Naive B cell (primary cell): Measurements from ENCODE around the gene PYGL. TPM values are rescaled to one million over a fixed set of nuclear protein-coding genes. Genes with fewer than 3 reads are reported as not detected.

Experiments
- ATAC-seq, 2 donors: fragments of 150-1000 bp; cut with Tn5 transposase; 2 replicates each; pipeline ENCODE4 v1.10.0; 2021; ENCODE audit warnings: low read depth in 2 of 2, mild to moderate bottlenecking in 2 of 2, moderate library complexity in 2 of 2
- DNase-seq: peaks from one replicate; pipeline ENCODE4 v3.0.0; 2022
- H3K27ac Mint-ChIP-seq, 6 donors: one replicate each; pipeline ENCODE4 v1.8.0; 2020 to 2022; ENCODE audit warnings: mild to moderate bottlenecking in 6 of 6, mixed read lengths in 6 of 6, moderate library complexity in 5 of 6, inconsistent platforms in 2 of 6
- H3K27me3 Mint-ChIP-seq, 3 donors: one replicate each; pipeline ENCODE4 v1.8.0; 2021 to 2022; ENCODE audit warnings: mixed read lengths in 3 of 3, mild to moderate bottlenecking in 1 of 3
- H3K36me3 Mint-ChIP-seq, 2 donors: one replicate each; pipeline ENCODE4 v1.8.0; 2020 to 2022; ENCODE audit warnings: mixed read lengths in 2 of 2, inconsistent platforms in 1 of 2, mild to moderate bottlenecking in 1 of 2
- H3K4me1 Mint-ChIP-seq, 3 donors: one replicate each; pipeline ENCODE4 v1.8.0; 2020 to 2022; ENCODE audit warnings: mixed read lengths in 3 of 3, inconsistent platforms in 1 of 3, mild to moderate bottlenecking in 1 of 3, moderate library complexity in 1 of 3
- H3K4me3 Mint-ChIP-seq, 8 donors: one replicate each; pipeline ENCODE4 v1.8.0; 2020 to 2022; ENCODE audit warnings: mild to moderate bottlenecking in 8 of 8, mixed read lengths in 8 of 8, moderate library complexity in 8 of 8, inconsistent platforms in 2 of 8
- H3K9me3 Mint-ChIP-seq, 7 donors: one replicate each; pipeline ENCODE4 v1.8.0; 2020 to 2022; ENCODE audit warnings: mixed read lengths in 7 of 7, mild to moderate bottlenecking in 5 of 7, inconsistent platforms in 2 of 7, moderate library complexity in 1 of 7
- polyA plus RNA-seq, 6 donors: library from polyadenylated mRNA; unstranded; fragments of 300-500 nt; fragmentation: Illumina TruSeq; gene quantifications; one replicate each; pipeline ENCODE4 v1.2.3, GENCODE V29; 2021; ENCODE audit warnings: low read depth in 6 of 6

PYGL gene
- polyA plus RNA-seq = 1 to 10 TPM in 2 of 6 donors, under 1 TPM in 3, not detected in 1; 0.13 to 1.1 (median 0.36) TPM

DNA sequence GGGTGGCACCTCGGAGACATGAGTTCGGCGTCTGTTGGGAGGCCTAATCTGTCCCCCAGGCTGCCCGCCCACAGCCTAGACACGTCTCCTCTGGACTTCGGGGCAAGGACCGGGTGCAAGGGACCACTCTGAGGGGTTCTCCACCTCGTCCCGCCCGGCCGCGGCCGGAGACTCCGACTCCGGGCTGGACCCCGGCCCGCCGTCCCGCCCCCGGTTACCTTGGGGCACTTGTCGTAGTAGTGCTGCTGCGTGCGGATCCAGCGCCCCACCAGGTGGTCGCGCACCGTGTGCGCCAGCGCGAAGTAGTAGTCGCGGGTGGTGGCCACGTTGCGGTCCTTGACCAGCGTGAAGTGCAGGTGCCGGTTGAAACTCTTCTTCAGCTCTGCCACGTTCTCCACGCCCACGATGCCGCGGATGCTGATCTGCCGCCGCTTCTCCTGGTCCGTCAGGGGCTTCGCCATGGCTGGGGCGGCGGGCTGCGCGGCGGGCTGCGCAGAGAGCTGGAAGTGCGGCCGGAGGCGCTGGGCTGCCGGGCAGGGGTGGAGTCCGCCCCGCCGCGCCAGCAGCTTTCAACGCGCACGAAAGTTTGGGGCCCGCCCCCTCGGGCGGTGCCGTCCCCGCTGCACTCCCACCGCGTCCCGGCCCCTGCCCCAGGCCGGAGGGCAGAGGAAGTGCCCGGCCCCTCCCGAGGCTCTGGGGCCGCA, at the start of gene PYGL:
Gene PYGL (minus strand): TSS at position 541 of the 704 bp plus-strand sequence. CDS start 80 bp downstream, at position 461.
- Mint-ChIP-seq H3K36me3 (peaks cover 0 to 11% of the 10 kb centered on the region in 2 donors), H3K9me3 (peaks cover 0 to 5% (median 0%) of the 10 kb centered on the region in 7 donors), H3K4me1 (peaks cover 14 to 20% (median 17%) of the 10 kb centered on the region in 3 donors), H3K27ac (peak within 1 kb of the TSS in 5 of 6 donors; percentile 58 to 90 (median 75)), H3K4me3 (peak within 1 kb of the TSS; percentile 88 to 94 (median 92)), H3K27me3 (peaks cover 33 to 40% (median 35%) of the 10 kb centered on the region in 3 donors)
- peak; percentile 21 for DNase-seq
- ATAC-seq = peak; percentile 68 to 69

DNA sequence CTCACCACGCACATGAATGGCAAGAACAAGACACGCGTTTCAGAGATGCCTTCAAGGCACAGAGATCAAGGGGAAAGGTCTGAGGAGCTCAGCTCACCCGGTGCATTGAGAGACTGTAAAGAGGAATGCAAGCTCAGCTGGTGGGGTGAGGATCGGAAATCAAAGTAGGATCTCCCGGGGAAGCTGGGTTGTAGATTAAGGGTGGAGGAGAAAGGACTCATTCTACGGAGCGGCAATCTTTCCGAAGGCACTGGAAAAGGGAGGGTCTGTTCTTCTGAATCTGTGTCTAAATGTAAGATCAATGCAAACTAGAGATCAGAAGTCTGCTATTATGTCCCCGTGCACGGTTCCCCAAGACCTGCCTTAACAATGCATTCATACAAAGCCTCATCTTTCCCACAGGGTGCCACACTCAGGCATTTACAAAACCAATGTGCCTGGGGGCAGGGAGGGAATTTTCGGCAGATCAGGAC, 41.6 kb upstream of the PYGL start:
- Mint-ChIP-seq H3K36me3 (no peaks in the 10 kb centered on the region), H3K27ac (no peak overlapping the region), H3K9me3 (no peaks in the 10 kb centered on the region), H3K27me3 (peaks cover 6 to 16% (median 14%) of the 10 kb centered on the region in 3 donors), H3K4me3 (no peak overlapping the region), H3K4me1 (no peaks in the 10 kb centered on the region)
- no peak for DNase-seq
- no peak for ATAC-seq

DNA sequence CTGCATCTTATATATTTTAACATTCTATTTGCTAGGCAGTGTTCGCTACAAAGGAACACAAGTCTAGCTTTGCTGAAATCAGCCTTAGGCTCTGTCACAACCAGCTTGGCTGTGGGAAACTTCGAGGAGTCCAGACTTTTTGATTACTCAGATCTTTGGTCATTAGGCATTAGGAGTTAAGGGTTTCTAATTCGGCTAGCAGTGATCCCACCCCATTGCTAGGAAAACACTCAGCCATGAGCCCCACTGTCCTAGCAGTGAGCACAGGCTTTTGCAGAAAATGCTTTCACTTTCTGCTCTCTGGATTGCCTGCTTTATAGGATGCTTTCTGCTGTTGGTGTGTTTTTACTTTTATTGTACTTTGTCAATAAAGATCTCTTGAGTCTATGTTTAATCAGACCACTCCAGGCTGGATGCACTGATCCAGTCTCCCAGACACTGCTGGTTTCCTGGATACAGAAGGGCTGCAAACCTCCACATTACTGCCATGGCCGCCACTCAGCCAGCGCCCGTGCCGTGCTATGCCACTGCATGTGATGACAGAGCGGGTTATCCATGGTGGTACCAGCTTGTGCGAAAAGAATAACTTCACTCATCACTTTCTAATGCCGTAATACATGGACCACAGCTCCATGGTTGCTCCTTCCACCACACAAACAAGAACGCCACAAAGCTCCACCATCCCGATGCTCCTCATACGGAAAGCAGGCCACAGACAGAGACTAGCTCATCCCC, 41.0 kb upstream of the PYGL start:
- Mint-ChIP-seq H3K9me3 (no peaks in the 10 kb centered on the region), H3K4me1 (no peaks in the 10 kb centered on the region), H3K36me3 (no peaks in the 10 kb centered on the region), H3K27me3 (peaks cover 6 to 16% (median 14%) of the 10 kb centered on the region in 3 donors), H3K4me3 (no peak overlapping the region), H3K27ac (no peak overlapping the region)
- DNase-seq = no peak
- no peak for ATAC-seq

DNA sequence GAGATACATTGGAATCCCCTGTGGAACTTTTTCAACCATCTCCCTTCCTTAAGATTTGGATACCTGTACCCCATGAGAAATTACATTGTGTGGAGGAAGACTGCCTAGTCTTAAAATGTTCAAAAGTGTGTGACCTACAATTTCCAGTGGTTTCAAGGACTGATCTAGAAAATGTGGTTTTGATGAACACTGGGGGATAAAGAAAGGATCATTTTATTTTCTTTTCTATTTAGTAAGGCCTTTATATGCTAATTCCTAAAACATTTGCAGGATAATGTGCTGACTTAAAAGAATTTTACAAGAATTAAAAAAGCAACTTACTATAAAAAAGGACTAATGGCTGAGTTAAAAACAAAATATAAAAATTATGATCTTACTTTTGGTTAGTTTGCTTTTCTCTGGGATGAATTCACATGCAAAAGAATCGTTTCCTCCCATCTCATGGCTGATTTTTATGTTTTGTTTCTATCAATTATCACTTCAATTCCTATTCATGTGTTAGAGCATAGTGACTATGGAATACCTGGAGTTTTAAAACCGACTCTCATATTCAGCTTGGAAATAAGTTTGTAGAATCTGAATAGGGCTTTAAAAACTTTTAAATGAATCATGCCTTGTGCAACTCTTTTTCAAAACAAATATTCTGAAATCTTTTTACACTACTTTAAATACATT, 39.9 kb upstream of the PYGL start:
- ATAC-seq (no peak), DNase-seq (no peak)
- peaks cover 1 to 3% (median 3%) of the 10 kb centered on the region in 3 donors for H3K4me1 Mint-ChIP-seq
- H3K27ac Mint-ChIP-seq = no peak overlapping the region
- no peak overlapping the region for H3K4me3 Mint-ChIP-seq
- H3K27me3 Mint-ChIP-seq = peaks cover 6 to 15% (median 11%) of the 10 kb centered on the region in 3 donors
- no peaks in the 10 kb centered on the region for H3K9me3 Mint-ChIP-seq
- H3K36me3 Mint-ChIP-seq = no peaks in the 10 kb centered on the region

DNA sequence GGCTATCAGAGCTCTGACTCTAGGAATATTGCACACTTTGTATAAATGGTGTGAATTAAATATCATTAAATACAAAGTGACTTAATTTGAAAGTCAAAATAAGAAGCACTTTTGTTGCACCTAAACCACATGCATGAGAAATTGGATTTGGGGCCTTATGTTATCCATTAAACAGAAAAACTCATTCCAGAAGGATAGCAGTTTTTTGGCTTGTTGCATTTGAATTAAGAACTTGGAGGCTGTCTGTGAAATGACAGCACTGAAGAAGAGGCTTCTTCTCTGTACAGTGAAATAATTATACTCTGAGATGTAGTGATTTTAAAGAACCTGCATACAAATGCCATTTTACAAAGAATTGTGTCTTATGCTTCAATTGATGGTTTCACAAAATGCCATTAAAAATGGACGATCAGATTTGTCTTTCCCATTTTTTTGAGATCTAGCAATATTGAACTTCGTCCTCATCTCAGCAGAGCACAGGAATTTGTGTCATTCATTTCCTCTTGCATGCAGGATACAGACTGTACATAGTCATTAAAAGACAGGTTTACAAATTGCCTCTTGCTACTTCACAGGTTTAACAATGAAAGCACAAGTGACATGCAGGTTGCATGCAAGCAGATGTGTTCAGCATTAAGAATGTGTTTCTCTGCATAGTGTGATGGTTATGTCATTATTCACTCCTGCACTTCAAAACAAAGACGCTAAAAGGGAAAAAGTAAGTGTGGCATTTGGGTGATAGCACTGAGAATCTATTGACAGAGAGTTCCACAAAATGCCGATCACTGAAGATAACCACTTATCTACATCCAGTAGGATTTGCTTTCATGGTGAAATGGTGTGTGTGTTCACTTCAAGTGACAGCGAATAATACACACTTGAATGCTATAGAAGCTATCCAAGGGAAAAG, 35.9 kb upstream of the PYGL start:
- Mint-ChIP-seq H3K36me3 (no peaks in the 10 kb centered on the region), H3K27ac (no peak overlapping the region), H3K9me3 (no peaks in the 10 kb centered on the region), H3K4me3 (no peak overlapping the region), H3K4me1 (peaks cover 14 to 20% (median 18%) of the 10 kb centered on the region in 3 donors), H3K27me3 (peaks cover 0 to 8% (median 6%) of the 10 kb centered on the region in 3 donors)
- ATAC-seq (no peak), DNase-seq (no peak)

DNA sequence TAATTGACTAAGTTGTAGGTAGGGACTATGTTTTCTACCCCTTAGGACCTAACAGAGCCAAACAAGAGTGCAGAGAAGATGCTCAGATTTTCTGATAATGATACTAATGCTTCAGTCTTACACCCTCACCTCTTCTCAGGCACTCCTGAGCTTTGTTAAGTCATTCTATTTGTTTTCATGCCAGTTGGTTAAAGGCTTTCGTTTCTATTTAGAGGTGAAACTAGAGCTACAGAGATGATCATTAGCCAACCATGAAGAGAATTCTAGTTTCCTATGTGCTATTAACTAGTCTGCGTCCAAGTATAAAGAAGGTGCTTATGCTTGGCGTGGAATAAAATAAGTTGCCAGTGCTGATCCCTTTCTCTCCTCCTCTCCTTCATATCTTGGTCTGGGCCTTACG, 34.6 kb upstream of the PYGL start:
- ATAC-seq = peak in 1 of 2 donors; percentile 31
- no peaks in the 10 kb centered on the region for H3K9me3 Mint-ChIP-seq

DNA sequence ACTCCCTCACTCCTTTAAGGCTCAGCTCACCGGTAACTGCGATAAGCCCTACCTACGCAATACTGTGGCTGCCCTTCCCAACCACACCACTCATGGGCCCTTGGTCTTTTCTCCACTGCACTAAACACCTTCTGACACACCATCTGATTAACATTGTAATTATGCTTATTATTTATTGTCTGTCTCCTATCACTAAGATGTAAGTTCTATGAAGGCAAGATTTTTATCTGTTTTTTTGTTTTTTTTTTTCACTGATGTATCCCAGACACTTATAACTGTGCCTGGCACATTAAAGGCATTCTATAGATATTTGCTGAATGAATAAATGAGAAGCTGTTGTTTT, 34.2 kb upstream of the PYGL start:
- Mint-ChIP-seq H3K27me3 (peaks cover 0 to 8% (median 6%) of the 10 kb centered on the region in 3 donors), H3K27ac (peak overlapping the region in 1 of 6 donors; percentile 80), H3K36me3 (no peaks in the 10 kb centered on the region), H3K4me3 (peak overlapping the region in 1 of 8 donors; percentile 3), H3K9me3 (no peaks in the 10 kb centered on the region), H3K4me1 (peaks cover 14 to 20% (median 18%) of the 10 kb centered on the region in 3 donors)
- DNase-seq (no peak), ATAC-seq (peak; percentile 8 to 12)

More for the DNA sequence above, 34.6 kb upstream of the PYGL start:
- Mint-ChIP-seq H3K4me1 (peaks cover 14 to 20% (median 18%) of the 10 kb centered on the region in 3 donors), H3K4me3 (peak overlapping the region in 1 of 8 donors; percentile 51), H3K27ac (no peak overlapping the region), H3K27me3 (peaks cover 0 to 8% (median 6%) of the 10 kb centered on the region in 3 donors), H3K36me3 (no peaks in the 10 kb centered on the region)
- no peak for DNase-seq

DNA sequence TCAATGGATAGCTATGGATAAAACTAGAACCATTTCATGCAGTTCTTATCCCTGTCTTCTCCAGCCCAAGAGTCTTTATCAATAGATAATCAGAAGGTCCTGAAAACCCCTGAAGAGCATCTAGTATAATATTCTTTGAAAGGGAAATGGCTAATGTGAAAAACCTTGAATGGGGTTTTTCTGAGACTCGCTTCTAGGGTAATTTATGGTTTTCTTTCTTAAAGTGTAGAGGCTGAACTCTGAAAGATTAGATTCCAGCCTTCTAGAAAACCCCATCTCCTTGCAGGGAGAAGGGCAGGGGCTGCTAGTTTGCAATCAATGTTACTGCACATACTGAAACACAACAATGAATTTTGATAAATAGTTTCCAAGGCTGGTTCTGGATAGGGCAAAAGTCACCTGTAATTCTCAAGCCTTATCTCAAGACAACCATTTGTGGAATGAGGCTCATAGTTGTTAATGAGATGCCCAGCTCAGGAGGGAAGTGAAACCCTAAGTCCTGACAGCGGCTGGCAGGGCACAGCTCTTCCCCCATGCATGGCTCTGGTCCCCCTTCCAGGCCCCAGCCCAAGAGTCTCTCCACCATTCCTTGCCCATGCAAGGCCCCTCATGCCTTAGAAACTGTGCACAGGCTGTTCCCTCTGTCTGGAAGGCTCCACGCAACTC, 33.7 kb upstream of the PYGL start:
- peak overlapping the region in 2 of 6 donors; percentile 24 to 80 for H3K27ac Mint-ChIP-seq
- ATAC-seq = peak; percentile 81 to 95
- H3K36me3 Mint-ChIP-seq = no peaks in the 10 kb centered on the region
- DNase-seq = peak; percentile 9
- no peaks in the 10 kb centered on the region for H3K9me3 Mint-ChIP-seq
- H3K4me1 Mint-ChIP-seq = peaks cover 14 to 20% (median 18%) of the 10 kb centered on the region in 3 donors
- peaks cover 0 to 8% (median 6%) of the 10 kb centered on the region in 3 donors for H3K27me3 Mint-ChIP-seq
- peak overlapping the region in 1 of 8 donors; percentile 4 for H3K4me3 Mint-ChIP-seq

DNA sequence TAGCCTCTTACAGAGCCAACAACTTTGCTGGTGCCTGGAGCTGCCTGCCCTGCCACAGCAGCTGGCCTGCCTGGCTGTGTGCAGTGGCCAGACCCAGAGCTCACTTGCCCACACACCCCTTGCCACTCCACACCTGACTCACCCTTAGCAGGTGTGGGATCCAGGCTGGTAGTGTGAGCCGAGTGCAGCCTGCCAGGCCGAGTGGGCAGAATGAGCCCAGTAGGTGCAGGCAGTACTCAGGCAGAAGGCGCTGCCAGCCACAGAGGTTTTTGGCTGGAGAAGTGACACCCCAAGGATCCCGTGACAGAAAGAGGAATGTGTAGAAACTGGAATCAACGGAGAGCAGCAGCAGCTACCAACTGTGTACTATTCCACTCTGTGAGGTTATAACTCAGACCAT, 29.8 kb upstream of the PYGL start:
- ATAC-seq = no peak
- DNase-seq = no peak
- Mint-ChIP-seq H3K36me3 (no peaks in the 10 kb centered on the region), H3K4me1 (peaks cover 15 to 16% (median 16%) of the 10 kb centered on the region in 3 donors), H3K27me3 (peaks cover 0 to 24% (median 5%) of the 10 kb centered on the region in 3 donors), H3K9me3 (no peaks in the 10 kb centered on the region), H3K27ac (no peak overlapping the region), H3K4me3 (no peak overlapping the region)

DNA sequence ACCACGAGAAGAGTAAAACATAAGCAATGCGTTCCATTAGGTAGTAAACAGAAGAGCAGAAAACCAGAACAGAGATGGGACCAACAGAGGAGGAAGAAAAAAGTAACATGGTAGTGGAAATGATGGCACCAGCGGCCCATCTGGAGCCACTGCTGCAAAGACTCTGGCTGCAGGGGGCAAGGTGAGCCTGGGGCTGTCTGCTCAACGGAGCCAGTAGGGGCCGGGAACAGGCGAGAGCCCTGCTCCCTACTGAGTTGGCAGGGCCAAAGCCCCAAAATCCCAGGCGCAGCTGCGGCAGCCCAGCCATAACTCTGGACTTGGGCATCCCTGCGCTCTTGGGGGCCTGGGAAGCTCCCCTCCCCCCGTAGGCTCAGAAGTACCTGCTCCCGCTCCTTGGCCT, 28.5 kb upstream of the PYGL start:
- H3K27me3 Mint-ChIP-seq = peaks cover 0 to 32% (median 5%) of the 10 kb centered on the region in 3 donors
- no peak for DNase-seq
- no peaks in the 10 kb centered on the region for H3K36me3 Mint-ChIP-seq
- peaks cover under 1 to 4% (median 3%) of the 10 kb centered on the region in 3 donors for H3K4me1 Mint-ChIP-seq
- H3K4me3 Mint-ChIP-seq = no peak overlapping the region
- ATAC-seq = no peak
- no peaks in the 10 kb centered on the region for H3K9me3 Mint-ChIP-seq
- no peak overlapping the region for H3K27ac Mint-ChIP-seq

DNA sequence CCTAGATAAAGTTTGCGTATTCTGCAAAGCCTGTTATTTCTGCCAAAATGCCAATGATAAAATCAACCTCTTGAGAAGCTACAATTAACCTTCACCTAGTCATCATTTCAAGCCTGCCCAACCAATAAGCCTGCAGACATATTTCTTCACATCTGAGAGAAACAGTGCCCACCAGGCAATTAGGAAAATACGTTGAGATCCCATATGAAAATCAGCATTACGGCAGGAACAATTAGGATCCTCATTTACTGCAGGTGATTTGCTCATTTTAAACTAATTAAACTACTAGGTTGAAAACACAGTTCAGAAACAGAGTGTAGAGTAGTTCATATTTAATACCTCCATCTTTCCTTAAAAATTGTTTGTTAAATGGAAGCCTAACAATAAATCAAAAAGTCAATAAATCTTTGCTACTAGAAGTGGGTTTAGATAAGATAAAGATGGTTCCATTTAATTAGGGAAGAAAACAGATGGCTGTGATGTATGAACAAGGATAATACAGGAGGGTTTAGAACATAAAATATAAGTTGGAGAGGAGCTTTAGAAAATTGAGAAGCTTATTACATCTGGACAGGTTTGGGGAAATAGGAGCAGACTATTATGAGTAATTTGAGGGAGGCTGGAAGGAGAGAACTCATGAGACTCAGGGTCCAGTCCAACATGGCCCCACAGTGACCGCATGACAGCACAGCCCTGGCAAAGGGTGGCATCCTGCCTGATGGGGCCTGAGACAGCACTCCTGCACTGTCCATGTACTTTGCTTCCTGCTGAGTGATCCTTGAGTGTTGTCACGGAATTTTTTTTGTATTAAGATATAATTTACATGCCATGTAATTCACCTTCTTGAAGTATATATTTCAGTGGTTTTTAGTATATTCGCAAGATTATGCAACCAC, 26.9 kb upstream of the PYGL start:
- Mint-ChIP-seq H3K4me3 (no peak overlapping the region), H3K27ac (peak overlapping the region in 1 of 6 donors; percentile 18), H3K9me3 (no peaks in the 10 kb centered on the region), H3K27me3 (peaks cover 0 to 32% (median 5%) of the 10 kb centered on the region in 3 donors), H3K36me3 (no peaks in the 10 kb centered on the region), H3K4me1 (peaks cover 0 to 4% (median 0%) of the 10 kb centered on the region in 3 donors)
- ATAC-seq = no peak
- DNase-seq = no peak
